Activated CD4-positive, alpha-beta T cell treated with anti-CD3 and anti-CD28 coated beads for 48 hours (primary cell): ENCODE measurements around the gene EFHB.
A peak's percentile ranks its signal among the peaks of the same experiment; 100 is the strongest.
"Not testable (repeated sequence)": the region's sequence is repeated elsewhere in the genome, so short reads cannot be mapped to it uniquely, and the experiment has no call there.

Source experiments
- DNase-seq: peaks from one replicate; pipeline ENCODE4 v3.0.0-alpha.2; 2020

The EFHB gene, protein sequence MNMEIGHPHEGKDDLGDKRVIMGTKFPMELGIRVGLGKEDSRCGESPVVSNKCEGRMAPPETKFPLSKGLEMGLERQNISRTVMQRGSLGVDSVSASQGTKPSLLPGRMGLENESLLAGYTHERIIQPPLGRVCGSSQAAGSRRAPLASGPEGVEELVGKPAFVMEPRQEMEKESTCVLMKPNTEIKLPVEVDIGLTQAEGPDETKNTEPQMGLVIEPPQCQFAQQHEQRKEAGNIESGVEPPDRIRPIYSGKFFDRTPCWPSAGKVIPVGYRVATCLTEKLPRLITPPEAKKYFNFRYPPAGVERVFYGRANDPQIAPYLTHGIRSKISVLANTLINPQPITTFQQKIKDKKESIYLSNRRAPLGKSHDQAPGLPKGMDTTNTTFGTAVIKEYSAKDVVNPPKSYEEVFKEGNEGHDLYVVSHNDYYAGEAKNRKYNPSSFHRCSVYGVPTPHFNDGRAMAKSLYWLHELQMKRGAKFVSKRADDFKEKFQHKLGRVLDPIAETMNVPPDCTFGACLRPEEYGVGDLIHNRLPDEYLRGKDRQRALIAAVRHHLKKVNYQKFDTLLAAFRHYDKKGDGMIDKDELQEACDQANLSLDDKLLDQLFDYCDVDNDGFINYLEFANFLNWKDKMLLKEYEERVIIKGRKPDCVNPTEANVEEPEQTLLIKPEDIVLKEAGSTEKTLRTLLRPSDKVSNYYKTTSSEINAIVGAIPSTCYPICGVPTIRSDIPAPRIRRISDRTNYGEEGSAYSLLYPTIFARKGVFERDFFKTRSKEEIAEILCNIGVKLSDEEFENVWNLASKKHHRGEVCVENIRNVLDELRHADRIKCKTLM

GRCh38 chr3:19934098-19934566, at the start of gene EFHB:
TSS of gene EFHB (minus strand) at chr3:19934217. CDS start at chr3:19934018, 199 bp downstream.
- DNase-seq = peak; percentile 41

DNA sequence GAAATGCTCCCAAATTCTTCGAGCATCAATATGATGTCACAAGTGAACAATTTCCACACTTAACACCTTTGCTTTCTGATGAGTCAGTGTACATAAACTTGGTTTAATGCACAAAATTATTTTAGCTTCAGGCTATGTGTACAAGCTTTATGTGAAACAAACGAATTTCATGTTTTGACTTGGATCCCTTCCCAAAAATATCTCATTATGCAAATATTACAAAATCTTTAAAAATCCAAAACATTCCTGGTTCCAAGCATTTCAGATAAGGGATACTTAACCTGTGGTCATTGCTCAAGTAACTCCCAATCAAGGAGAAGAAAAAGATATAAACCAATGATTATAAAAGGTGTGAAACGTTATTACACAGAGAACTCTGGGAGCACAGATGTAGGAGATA, 38.0 kb upstream of the EFHB start:
- no peak for DNase-seq

DNA sequence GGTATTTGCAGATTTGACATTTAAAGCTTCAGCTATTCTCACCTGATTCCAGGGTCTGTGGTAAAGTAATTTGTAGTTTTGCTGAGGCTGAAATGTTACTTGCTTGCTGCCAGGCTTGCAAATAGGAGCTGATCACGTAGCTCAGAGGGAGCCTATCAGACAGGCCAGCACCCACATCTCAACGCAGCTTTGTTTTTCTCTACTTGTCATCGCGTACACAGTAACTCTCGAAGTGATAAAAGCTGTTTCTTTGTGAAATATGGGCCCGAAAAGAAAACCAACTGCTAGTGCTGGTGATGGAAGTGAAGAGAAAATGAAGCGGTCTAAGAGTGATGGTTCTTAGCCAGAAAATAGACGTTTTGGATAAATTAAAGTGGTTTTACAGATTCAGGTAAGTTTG, 36.3 kb upstream of the EFHB start:
- DNase-seq = no peak

GRCh38 chr3:19967812-19968211, 33.8 kb upstream of the EFHB start:
- DNase-seq = no peak

- no peak for DNase-seq
Observed at GRCh38 chr3:19967208-19967607, 33.2 kb upstream of the EFHB start.

GRCh38 chr3:19961960-19962359, 27.9 kb upstream of the EFHB start:
- DNase-seq = no peak

DNA sequence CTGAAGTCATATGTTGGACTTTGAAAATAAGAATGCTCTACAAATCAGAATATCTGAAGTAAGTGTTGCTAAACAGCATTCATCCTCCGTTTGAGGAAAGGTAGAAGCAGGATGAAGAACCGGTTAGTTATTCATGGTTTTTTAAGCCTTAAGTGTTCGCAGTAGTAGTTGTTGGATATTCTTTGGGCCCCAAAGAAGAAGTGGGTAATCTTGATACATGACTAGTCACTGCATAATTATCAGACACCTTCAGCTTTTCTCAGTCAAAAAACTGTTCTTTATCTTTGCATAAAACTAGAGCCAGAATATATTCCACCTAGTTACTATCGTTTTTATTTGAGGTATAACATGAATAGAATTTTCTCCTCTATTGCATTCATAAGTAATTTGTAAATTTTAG, 26.7 kb upstream of the EFHB start:
- no peak for DNase-seq

DNA sequence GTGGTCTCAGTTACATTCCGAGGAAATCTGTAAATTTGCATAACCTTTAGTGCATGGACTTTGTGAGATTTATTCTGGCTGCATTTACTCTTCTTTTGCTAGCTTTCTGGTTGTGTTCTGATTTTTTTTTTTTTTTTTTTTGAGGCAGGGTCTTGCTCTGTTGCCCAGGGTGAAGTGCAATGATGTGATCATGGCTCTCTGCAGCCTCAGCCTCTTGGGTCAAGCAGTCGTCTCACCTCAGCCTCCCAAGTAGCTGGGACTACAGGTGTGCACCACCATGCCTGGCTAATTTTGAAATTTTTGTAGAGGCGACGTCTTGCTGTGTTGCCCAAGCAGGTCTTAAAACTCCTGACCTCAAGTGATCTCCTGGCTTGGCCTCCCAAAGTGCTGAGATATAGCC, 25.5 kb upstream of the EFHB start:
- no peak for DNase-seq

- not testable (repeated sequence) for DNase-seq
Observed at GRCh38 chr3:19957354-19957753, 23.3 kb upstream of the EFHB start.

DNA sequence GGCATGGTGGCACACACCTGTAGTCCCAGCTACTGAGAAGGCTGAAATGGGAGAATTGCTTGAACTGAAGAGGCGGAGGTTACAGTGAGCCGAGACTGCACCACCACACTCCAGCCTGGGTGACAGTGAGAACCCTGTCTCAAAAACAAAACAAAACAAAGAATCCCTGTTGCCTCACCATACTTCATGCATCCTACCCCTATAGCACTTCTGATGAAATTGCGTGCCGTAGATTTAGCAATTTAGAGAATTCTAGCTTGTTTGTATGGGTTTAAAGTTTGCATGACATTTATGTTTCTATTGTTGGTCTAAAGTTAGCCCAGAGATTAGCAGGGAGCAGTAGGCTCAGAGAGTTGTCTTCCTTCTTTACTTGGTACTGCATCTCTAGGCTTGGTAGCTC, 20.7 kb upstream of the EFHB start:
- no peak for DNase-seq

DNA sequence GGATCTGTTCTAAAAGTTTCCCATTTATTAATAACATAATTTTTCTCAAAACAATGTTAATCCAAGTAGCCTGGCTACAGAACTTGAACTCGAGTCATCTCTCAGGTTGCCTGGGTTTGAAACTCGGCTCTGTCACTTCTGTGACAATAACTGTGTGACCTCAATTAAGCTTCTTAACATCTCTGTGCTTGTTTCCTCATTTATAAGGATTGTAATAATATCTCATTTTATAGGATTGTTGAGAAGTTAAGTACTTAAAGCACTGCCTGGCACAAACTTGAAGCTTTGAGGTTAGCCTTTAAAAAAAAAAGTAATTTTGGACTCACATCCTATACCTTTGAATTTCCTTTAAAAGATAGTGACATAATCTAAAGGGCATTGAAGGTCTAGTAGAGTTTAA, 16.3 kb upstream of the EFHB start:
- no peak for DNase-seq

- no peak for DNase-seq
Observed at GRCh38 chr3:19948226-19948591, 14.2 kb upstream of the EFHB start.

DNA sequence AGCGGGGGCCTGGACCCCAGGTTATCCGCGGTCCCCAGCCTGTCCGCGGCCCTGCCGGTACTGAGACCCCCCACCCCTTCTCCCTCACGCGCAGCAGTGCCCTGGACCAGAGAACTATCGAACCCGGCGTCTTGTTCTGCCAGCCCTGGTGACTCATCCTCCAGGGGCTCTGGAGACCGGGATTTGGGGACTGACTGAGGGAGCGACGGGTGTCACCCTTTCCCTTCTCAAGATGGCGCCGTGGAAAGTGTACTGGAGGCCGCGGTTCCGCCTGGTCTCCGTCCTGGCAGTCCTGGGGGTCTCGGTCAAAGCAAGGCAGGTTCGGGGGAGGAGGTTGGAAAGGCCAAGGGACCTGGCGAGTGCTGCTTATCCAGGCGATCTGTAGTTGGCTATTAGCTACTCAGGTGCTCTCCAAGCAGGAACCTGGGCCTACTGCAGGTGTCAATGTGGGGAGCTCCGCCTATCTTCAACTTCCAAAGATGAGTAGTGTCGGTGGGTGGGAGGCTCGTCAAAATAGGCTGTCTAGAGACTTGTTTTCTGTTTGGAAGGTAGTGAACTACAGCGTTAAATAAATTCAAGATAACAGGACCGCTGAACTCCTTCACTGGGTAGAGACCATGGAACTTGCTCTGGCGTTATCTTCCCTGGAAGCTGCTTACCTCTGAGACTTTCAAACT, 13.7 kb upstream of the EFHB start:
- DNase-seq = peak; percentile 64

DNA sequence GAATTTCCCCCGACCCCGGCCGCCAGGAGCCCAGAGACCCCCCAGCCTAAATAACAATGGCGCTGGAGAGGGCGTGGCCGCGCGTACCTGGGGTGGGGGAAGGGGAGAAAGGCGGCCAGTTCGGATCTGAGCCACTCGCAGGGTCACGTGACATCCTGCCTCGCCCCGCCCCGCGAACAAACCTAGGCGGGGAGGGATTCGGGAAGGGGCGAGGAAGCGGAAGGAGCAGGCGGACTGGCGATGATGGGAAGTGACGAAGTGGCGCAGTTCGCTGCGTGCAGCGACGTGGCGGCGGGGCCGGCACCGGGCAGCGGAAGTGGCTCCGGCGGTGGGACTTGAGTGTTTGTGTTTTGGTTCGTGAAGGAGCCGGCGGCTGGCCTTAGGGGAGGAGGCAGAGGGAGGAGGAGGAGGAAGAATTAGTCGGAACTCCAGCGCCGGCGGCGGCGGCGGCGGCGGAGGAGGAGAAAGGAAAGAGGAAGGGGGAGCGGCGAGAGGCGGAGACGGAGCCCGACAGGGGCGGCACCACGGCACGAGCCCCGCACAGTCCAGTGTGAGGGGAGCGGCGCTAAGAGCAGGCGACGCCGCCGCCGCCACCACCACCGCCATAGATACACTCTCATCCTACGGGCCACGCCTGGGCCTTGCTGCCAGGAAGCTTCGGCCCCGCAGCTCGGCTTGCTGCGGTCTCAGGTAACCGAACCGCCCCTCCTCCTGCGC, 13.0 kb upstream of the EFHB start, which contains the start of gene RAB5A:
RAB5A (plus strand) TSS at position 266 of the 717 bp plus-strand sequence. CDS start 3,802 bp downstream, outside the sequence.
- peak; percentile 98 for DNase-seq

- peak; percentile 8 for DNase-seq
Observed at GRCh38 chr3:19945969-19946831, 12.2 kb upstream of the EFHB start.

DNA sequence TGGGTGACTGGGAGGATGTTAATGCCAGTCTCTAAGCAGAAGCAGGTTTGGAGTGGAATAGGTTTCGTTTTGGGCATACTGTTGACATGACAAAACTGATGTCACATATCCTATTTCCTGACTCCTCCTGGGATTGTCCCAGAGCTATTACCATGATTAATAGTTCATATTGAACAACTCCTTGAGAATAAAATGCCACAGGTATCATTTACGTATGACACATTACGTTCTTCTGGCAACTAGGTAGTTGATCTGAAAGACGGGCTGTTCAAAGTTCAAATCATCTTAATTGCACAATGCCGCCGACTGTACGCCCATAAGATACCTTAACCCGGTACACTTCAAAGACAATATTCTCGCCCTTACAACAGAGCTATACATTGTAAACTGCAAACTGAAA, 11.5 kb upstream of the EFHB start:
- no peak for DNase-seq

DNA sequence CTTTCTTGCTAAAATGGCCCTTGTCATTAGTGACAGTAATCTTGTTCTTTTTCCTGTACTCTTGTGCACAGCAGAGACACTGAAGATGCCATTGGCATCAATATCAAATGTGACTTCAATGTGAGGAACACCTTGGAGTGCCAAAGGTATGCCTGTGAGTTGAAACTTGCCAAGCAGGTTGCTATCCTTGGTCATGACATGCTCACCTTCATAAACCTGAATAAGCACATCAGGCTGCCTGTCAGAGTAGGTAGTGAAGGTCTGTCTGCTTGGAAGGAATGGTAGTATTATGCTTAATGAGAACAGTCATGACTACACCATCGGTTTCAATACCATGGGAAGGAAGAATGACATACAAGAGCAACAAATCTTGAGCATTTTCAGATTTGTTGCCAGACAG, 6.6 kb upstream of the EFHB start:
- DNase-seq = no peak

- DNase-seq = no peak
Observed at GRCh38 chr3:19938295-19938627, 4.2 kb upstream of the EFHB start.

DNA sequence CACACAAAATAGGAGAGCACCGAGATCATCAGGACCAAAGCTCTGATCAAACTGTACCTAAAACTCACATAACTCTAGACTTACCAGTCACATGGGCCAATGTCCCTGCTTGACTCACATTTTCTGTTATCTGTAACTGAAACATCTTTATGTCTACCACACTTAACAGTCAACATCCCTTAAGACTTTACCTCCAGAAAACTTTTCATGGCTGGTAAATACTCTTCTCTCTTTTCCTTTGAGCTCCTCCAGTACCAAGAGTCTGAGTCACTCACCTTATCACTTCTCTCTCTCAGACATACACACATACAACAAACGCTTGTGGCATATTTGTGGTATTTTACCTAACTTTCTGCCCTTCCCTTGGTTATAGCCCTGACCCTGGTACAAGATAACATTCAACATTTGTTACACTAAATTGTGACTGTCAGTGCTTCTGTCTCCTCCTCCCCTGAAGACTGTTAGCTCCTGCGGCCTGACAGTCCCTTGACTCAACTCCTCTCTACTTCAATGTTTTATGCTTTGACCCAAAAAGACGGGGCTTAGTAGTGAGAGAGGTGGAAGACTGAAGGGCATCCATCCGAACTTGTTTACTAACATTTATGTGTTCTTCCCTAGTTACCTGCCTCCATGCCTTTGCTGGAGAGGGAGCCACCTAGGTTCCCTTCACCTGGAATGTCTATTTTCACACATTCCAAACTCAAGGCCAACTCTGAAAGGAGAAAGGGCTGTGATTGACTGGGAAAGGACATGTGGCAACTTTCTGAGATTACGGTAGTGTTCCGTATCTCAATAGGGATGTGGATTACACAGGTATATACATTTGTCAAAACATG, 3.7 kb upstream of the EFHB start:
- DNase-seq = peak; percentile 22

- no peak for DNase-seq
Observed at GRCh38 chr3:19932422-19932821, 1.6 kb downstream of the EFHB start.

DNA sequence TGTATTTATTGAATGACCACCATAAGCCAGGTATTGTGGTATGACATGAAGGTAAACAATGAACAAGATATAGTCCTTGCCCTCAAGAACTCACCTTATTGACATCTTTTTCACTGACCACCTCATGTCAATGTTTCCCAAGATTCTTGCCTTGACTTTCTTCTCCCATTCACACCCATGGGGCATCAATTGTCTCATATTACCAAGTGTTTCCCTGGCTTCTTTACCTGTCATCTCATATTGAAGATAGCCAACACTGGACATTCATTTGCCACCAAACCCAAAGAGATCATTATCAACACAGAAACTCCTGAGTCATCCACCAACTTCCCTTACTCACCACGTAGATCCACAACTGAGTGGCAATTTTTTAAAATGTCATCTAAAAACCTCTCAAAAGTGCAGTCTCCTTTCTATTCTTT, 2.2 kb downstream of the EFHB start:
- no peak for DNase-seq
